22Rv1 (cell line): ENCODE data around the gene RAB30.

ENCODE experiments used
- ZFX ChIP-seq: fragments of 450-650 bp; IDR thresholded peaks from 2 replicates; pipeline ENCODE4 v1.6.1; 2017; ENCODE audit warnings: antibody characterized with exemption, borderline replicate concordance
- TF ChIP-seq, protein P1 (sequence below): fragments of 450-650 bp; IDR thresholded peaks from 2 replicates; pipeline ENCODE4 v1.5.1; 2017; ENCODE audit warnings: mild to moderate bottlenecking

DNA sequence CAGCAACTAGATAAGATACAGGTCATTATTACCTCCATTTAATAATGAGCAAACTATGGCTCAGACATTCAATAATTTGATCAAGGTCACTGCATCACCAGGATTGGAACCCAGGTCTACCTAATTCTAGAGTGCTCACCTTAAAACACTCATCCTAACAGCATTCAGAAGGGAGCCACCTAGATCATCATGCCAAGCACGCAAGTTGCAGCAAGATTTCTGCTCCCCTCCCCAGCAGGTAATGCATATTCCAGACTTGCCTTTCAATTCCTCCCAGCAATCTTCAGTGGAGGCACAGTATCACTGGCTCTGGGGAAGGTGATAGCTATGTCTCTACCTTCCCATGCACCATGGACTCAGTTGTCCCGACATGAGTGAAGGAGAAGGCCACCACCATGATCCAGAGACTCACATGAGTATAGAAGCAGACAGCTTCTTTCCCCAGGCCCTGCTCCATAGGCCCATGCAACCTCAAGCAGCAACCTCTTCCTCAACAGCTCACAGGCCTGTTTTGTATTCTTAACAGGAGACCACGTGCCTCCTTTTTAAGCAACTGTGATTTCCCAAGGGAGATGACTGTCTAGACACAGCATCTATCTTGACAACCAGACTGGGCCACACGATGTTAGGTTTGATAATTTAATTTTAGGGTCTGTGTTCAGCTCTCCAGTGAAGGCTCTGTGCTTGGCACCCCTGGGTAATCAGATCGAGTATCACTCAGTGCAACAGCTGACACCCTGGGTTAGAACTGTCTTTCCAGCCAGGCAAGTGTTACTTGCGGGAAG, 36.4 kb downstream of the RAB30 start:
- TF ChIP-seq, protein P1, sequence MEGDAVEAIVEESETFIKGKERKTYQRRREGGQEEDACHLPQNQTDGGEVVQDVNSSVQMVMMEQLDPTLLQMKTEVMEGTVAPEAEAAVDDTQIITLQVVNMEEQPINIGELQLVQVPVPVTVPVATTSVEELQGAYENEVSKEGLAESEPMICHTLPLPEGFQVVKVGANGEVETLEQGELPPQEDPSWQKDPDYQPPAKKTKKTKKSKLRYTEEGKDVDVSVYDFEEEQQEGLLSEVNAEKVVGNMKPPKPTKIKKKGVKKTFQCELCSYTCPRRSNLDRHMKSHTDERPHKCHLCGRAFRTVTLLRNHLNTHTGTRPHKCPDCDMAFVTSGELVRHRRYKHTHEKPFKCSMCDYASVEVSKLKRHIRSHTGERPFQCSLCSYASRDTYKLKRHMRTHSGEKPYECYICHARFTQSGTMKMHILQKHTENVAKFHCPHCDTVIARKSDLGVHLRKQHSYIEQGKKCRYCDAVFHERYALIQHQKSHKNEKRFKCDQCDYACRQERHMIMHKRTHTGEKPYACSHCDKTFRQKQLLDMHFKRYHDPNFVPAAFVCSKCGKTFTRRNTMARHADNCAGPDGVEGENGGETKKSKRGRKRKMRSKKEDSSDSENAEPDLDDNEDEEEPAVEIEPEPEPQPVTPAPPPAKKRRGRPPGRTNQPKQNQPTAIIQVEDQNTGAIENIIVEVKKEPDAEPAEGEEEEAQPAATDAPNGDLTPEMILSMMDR = no peak
- TF ChIP-seq ZFX = no peak
